ENCODE data around the gene SEMA5B.

DNA sequence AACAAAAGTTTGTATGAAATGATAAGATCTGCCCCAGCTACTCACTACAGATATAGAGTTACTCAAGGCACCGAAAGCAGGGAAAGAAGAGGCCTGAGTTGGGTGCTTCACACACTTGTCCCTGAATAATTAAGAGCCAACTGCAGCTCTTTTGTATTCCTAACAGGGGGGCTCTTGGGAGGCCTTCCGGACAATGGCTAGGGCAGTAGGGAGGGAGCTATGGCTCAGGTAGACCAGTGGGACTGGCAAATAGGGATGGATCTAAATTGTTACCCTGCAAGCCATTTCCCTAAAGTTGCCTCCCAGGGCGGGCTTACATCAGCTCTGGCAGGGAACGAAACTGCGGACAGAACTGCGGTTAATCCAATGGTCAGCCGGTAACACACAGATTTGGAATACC, 6.2 kb downstream of the SEMA5B start:
- no peak for TF ChIP-seq POLR2A (IDR thresholded peaks at IDR 0.05)
- TF ChIP-seq, protein P1, sequence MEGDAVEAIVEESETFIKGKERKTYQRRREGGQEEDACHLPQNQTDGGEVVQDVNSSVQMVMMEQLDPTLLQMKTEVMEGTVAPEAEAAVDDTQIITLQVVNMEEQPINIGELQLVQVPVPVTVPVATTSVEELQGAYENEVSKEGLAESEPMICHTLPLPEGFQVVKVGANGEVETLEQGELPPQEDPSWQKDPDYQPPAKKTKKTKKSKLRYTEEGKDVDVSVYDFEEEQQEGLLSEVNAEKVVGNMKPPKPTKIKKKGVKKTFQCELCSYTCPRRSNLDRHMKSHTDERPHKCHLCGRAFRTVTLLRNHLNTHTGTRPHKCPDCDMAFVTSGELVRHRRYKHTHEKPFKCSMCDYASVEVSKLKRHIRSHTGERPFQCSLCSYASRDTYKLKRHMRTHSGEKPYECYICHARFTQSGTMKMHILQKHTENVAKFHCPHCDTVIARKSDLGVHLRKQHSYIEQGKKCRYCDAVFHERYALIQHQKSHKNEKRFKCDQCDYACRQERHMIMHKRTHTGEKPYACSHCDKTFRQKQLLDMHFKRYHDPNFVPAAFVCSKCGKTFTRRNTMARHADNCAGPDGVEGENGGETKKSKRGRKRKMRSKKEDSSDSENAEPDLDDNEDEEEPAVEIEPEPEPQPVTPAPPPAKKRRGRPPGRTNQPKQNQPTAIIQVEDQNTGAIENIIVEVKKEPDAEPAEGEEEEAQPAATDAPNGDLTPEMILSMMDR (IDR thresholded peaks at IDR 0.05) = no peak
